Fibroblast of villous mesenchyme (primary cell): ENCODE results near the gene CPA4. TPM values are rescaled to one million over a fixed set of nuclear protein-coding genes. Genes with fewer than 3 reads are reported as not detected.

Experiments used
- DNase-seq: peaks from one replicate; pipeline ENCODE4 v3.0.0-alpha.2; 2010; ENCODE audit warnings: low read depth
- H3K4me3 ChIP-seq: 2 replicates; pipeline ENCODE4 v1.5.1; 2011; ENCODE audit warnings: low read depth, mild to moderate bottlenecking, low read length
- total RNA-seq: library from RNA; depleted of rRNA; stranded (reverse); fragments of >200 nt; gene quantifications from 2 replicates; pipeline ENCODE4 v1.2.3, GENCODE V29; 2012
- TF ChIP-seq, protein P1 (sequence below): IDR thresholded peaks from 2 replicates; pipeline ENCODE4 v1.5.1; 2012; ENCODE audit warnings: low read depth, mild to moderate bottlenecking, low read length; ENCODE audit not compliant: insufficient read depth

The CPA4 gene
- total RNA-seq, 1 donor = 90.2 TPM

DNA sequence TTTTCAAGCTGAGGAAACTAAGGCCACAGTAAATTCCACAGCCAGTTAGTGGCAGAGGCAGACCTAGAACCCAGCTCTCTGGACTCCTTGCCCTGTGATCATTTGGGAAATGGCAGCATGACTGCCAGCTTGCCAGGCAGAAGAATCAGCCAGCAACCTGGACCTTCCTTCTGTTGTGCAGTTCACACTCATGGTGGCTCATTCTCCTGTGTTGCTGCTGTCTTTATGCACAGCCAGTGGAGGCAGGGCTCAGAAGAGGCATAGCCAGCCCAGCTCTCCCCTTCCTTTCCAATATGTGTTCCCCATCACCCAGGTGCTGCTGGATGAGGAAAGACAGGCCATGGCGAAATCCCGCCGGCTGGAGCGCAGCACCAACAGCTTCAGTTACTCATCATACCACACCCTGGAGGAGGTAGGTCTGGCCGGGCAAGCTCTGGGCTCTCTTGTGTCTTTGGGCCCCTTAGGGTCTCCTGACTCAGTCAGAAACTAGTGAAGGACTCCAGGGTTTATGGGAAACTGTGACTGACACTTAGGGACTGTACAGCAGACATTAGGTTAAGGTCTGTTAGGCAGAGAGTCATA, 66.4 kb downstream of the CPA4 start:
- TF ChIP-seq, protein P1, sequence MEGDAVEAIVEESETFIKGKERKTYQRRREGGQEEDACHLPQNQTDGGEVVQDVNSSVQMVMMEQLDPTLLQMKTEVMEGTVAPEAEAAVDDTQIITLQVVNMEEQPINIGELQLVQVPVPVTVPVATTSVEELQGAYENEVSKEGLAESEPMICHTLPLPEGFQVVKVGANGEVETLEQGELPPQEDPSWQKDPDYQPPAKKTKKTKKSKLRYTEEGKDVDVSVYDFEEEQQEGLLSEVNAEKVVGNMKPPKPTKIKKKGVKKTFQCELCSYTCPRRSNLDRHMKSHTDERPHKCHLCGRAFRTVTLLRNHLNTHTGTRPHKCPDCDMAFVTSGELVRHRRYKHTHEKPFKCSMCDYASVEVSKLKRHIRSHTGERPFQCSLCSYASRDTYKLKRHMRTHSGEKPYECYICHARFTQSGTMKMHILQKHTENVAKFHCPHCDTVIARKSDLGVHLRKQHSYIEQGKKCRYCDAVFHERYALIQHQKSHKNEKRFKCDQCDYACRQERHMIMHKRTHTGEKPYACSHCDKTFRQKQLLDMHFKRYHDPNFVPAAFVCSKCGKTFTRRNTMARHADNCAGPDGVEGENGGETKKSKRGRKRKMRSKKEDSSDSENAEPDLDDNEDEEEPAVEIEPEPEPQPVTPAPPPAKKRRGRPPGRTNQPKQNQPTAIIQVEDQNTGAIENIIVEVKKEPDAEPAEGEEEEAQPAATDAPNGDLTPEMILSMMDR = no peak
- no peak overlapping the region for H3K4me3 ChIP-seq
- DNase-seq = no peak

DNA sequence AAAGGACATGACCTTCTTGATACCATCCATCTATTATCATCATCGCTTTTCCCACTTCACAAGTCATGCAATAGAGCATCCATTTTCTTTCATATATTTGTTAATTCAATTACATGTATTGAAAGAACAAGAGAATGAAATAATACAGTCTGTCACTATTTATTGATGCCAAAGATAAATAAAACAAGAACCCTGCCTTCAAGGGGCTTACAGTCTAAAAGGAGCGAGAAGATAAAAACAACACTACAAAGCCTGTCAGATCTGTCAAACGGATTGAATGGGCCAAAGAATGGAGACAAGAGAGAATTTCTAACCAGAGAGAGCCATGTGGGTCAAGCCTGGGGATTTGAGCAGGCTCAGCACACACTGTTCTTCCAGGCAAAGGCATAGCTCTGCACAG, 67.6 kb downstream of the CPA4 start:
- TF ChIP-seq, protein P1 = no peak
- H3K4me3 ChIP-seq = no peak overlapping the region
- DNase-seq = no peak

DNA sequence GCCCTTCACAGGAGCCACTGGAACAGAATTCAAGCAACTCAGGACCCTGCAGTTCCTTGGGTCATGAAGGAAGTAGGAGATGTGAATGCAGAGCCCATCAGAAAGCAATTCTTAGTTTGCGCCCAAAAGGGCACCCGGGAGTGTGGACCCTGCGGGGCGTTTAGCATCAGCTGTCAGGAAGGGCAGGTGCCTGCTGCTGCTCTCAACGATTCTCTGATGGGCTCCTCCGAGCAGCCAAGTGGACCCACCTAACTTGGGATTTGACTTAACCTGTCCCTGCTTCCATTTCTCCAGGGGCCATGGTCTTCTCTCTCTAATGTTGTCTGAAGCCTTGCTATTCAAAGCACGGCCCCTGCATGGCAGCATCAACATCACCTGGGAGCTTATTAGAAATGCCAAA, 68.7 kb downstream of the CPA4 start:
- no peak overlapping the region for H3K4me3 ChIP-seq
- DNase-seq = no peak
- TF ChIP-seq, protein P1 = no peak

DNA sequence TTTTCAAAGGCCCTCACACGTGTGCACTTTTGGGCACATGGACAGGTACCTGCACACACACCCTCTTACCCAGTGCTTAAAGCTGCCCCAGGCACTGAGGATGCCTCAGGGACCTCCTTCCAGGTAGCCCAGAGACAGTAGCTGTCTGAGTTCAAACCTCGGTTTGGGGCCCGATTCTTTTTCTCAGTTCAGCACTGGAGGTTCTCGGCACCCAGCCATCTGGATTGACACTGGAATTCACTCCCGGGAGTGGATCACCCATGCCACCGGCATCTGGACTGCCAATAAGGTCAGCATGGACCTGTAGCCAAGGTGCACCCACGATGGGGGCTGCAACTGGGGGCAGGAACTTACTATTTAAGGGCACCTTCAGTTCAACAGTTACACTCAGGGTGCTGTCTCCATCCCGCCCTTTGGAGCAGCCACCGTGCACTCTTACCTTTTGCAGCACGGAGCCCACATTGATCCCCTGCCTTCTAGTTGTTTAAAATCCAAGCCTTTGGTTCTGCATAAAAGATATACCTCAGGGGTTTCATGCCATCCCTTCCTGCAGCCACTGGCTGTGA, 69.4 kb downstream of the CPA4 start:
- TF ChIP-seq, protein P1 = no peak
- no peak for DNase-seq
- no peak overlapping the region for H3K4me3 ChIP-seq

DNA sequence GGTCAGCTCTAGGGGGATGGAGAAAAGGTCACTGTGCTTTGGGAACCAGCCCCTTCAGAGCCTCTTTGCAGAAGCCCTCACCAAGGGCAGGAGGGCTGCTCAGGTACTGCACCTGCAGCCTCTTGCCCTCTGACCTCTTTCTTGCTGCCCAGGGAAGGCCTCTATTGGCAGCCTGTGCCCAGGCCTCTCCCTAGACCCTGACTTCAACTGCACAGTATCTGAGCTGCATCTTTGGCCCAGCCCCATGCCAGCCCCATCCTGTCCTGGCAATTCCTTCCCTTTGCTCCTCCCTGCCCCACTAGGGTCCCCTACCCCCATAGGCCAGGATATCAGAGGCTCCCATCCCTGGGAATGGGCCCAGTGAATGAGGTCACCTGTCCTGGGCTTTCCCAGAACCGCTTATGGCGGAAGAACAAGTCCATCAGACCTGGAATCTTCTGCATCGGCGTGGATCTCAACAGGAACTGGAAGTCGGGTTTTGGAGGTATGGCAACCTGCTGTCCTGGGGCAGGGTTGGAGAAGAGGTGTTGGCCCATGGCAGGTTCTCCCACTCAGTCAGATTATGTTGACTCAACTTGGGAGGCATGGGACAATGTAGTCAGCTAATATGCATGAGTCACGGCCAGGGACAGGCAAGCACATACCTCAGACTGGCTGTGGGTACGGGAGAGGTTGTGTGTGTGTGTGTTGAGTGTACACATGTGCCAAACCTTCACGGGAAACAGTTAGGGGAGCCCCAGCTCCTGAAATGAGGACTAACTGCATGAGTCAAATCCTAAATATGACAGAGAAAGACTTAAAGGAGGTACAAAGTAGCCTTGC, 70.3 kb downstream of the CPA4 start:
- DNase-seq = peak; percentile 92
- H3K4me3 ChIP-seq = no peak overlapping the region
- TF ChIP-seq, protein P1 = no peak

DNA sequence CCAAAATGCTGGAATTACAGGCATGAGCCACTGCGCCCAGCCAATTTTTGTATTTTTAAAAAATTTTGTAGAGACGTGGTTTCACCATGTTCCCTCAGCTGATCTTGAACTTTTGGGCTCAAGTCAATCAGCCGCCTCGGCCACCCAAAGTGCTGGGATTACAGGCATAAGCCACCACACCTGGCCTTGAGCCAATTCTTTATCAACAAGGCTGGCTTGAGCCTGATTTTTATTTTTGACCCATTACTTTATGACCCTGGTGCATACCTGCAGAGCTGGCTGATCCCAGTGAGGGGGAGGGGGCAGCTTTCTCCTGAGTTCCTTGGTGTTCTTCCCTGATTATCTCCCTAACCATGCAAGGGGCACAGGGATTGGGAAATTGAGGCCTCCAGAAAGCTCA, 71.5 kb downstream of the CPA4 start:
- H3K4me3 ChIP-seq = no peak overlapping the region
- DNase-seq = no peak
- TF ChIP-seq, protein P1 = no peak

DNA sequence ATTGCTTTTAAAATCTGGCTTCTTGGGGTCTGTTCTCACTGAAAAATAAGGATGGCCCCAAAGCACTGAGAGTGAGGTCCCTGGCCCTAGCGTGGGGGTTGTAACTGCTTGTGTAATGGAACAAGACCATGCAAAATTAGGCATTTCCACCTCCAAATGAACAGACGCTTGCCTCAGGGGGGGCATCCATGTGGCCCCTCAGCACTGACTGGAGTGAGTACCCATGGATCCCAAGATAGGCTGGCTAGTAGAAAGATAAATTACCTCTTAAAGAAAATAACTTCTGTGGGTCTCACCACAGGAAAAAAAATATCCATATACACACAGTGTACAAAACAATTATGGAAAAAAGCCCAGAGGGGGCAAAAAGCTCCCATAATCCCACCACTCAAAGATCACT, 72.1 kb downstream of the CPA4 start:
- TF ChIP-seq, protein P1 = no peak
- H3K4me3 ChIP-seq = no peak overlapping the region
- no peak for DNase-seq
